ENCODE results near the gene TMA7B.

GRCh38 chr22:39991159-39991860 is 31.1 kb downstream of the TMA7B start:
- TF ChIP-seq EZH2 (IDR thresholded peaks at IDR 0.05; ENCODE audit: insufficient read depth, poor library complexity, severe bottlenecking) (no peak), EZH2phosphoT487 (IDR thresholded peaks at IDR 0.05; ENCODE audit: insufficient read depth, low read depth) (no peak)
